CD8-positive, alpha-beta memory T cell (primary cell): Measurements from ENCODE around the gene WDR62. TPM values are rescaled to one million over a fixed set of nuclear protein-coding genes. Genes with fewer than 3 reads are reported as not detected.
A peak's percentile ranks its signal among the peaks of the same experiment; 100 is the strongest.

ENCODE experiments used
- CTCF ChIA-PET: fragments of 350-600 bp; sonication (Branson Sonifier 250); formaldehyde crosslinking; loops from one replicate; lab custom pipeline; 2021; ENCODE audit warnings: antibody characterized with exemption; lab: Charles Lee
- POLR2A ChIA-PET: fragments of 350-600 bp; sonication (Branson Sonifier 250); formaldehyde crosslinking; loops from one replicate; lab custom pipeline; 2021; ENCODE audit warnings: antibody characterized with exemption; lab: Charles Lee
- DNase-seq, 5 donors: peaks; one replicate each; pipeline versions ENCODE4 v3.0.0 to v3.0.0-alpha.2; 2020 to 2022; ENCODE audit warnings: mixed read lengths in 1 of 5
- H3K27ac ChIP-seq: one replicate; pipeline ENCODE4 v1.7.0; 2013; ENCODE audit warnings: low read depth, mild to moderate bottlenecking, low read length, moderate library complexity
- H3K27me3 ChIP-seq: 2 replicates; pipeline ENCODE4 v1.7.0; 2013; ENCODE audit warnings: low read length, mild to moderate bottlenecking; ENCODE audit not compliant: insufficient read depth, poor library complexity, severe bottlenecking
- H3K36me3 ChIP-seq: 2 replicates; pipeline ENCODE4 v1.7.0; 2013; ENCODE audit warnings: mild to moderate bottlenecking, low read length, moderate library complexity; ENCODE audit not compliant: insufficient read depth
- H3K4me1 ChIP-seq: 2 replicates; pipeline ENCODE4 v1.7.0; 2013; ENCODE audit warnings: mild to moderate bottlenecking, low read length, moderate library complexity; ENCODE audit not compliant: insufficient read depth
- H3K4me3 ChIP-seq: 2 replicates; pipeline ENCODE4 v1.7.0; 2013; ENCODE audit warnings: mild to moderate bottlenecking, low read length
- H3K9me3 ChIP-seq: 2 replicates; pipeline ENCODE4 v1.7.0; 2013; ENCODE audit warnings: mild to moderate bottlenecking, low read length
- H3K27ac Mint-ChIP-seq, 8 donors: one replicate each; pipeline ENCODE4 v1.8.0; 2020 to 2021; ENCODE audit warnings: mixed read lengths in 8 of 8, mild to moderate bottlenecking in 6 of 8, inconsistent platforms in 3 of 8, moderate library complexity in 3 of 8
- H3K27me3 Mint-ChIP-seq, 2 donors: one replicate each; pipeline ENCODE4 v1.8.0; 2020 to 2021; ENCODE audit warnings: mixed read lengths in 2 of 2, mild to moderate bottlenecking in 1 of 2, moderate library complexity in 1 of 2
- H3K36me3 Mint-ChIP-seq, 3 donors: one replicate each; pipeline ENCODE4 v1.8.0; 2020 to 2021; ENCODE audit warnings: mixed read lengths in 3 of 3, inconsistent platforms in 1 of 3, mild to moderate bottlenecking in 1 of 3
- H3K4me1 Mint-ChIP-seq, 3 donors: one replicate each; pipeline ENCODE4 v1.8.0; 2020 to 2021; ENCODE audit warnings: mixed read lengths in 3 of 3, inconsistent platforms in 1 of 3, mild to moderate bottlenecking in 1 of 3
- H3K4me3 Mint-ChIP-seq, 7 donors: one replicate each; pipeline ENCODE4 v1.8.0; 2020 to 2021; ENCODE audit warnings: mixed read lengths in 7 of 7, mild to moderate bottlenecking in 6 of 7, moderate library complexity in 4 of 7, inconsistent platforms in 2 of 7
- H3K9me3 Mint-ChIP-seq, 5 donors: one replicate each; pipeline ENCODE4 v1.8.0; 2020 to 2022; ENCODE audit warnings: mixed read lengths in 5 of 5, mild to moderate bottlenecking in 3 of 5, moderate library complexity in 2 of 5, inconsistent platforms in 1 of 5
- polyA plus RNA-seq: library from polyadenylated mRNA; unstranded; fragments of 300-500 nt; fragmentation: Illumina TruSeq; gene quantifications from one replicate; pipeline ENCODE4 v1.2.3, GENCODE V29; 2021
- total RNA-seq, 2 experiments: library from RNA; stranded (reverse); gene quantifications; one replicate each; pipeline ENCODE4 v1.2.3, GENCODE V29; 2021

Gene WDR62
- total and polyA plus RNA-seq, 3 experiments from 2014 or later: 0.37 to 15.8 (median 15.7) TPM

GRCh38 chr19:36072081-36072480 lies 17.4 kb downstream of the WDR62 start:
- Mint-ChIP-seq H3K27me3 (no peaks in the 10 kb centered on the region), H3K4me3 (no peak overlapping the region), H3K4me1 (no peaks in the 10 kb centered on the region), H3K27ac (peak overlapping the region in 2 of 8 donors; percentile 7 to 74), H3K36me3 (peaks cover 0 to 4% (median 2%) of the 10 kb centered on the region in 3 donors), H3K9me3 (no peaks in the 10 kb centered on the region)
- Histone ChIP-seq H3K4me1 (no peaks in the 10 kb centered on the region), H3K4me3 (no peak overlapping the region), H3K27me3 (no peaks in the 10 kb centered on the region), H3K9me3 (no peaks in the 10 kb centered on the region), H3K27ac (no peak overlapping the region), H3K36me3 (no peaks in the 10 kb centered on the region)
- CTCF ChIA-PET: no interaction called here
- DNase-seq: no peak
- POLR2A ChIA-PET: no interaction called here

DNA sequence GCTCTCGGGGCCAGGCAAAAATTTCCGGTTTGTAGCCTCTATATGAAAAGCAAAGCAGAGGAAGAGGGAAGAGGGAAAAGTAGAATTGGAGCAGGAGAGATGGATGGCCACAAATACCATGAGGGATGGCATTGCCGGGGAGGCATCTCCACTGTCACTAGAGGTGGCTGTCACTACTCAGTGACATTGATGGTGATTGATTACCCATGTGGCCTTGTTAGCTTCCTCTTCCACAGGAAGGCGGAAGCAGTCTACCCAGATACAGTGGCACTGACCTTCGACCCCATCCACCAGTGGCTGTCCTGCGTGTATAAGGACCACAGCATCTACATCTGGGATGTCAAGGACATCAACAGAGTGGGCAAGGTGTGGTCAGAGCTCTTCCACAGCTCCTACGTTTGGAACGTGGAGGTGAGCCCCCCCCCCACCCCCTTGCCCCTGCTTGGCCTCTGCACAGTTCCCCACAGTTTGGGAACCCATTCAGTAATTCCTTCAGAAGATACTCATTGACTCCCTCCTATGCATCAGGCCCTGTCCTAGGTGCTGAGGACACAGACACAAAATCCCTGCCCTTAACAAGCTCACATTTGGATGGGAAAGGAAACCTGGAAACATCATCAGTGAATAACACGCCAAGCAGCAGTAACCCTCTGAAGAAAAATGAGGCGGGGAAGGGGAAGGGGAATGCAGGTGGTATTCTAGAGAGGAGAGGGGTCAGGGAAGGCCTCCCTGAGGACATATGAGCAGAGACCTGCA lies 18.6 kb downstream of the WDR62 start:
- H3K36me3 Mint-ChIP-seq: peaks cover 0 to 2% (median 2%) of the 10 kb centered on the region in 3 donors
- POLR2A ChIA-PET: no interaction called here

DNA sequence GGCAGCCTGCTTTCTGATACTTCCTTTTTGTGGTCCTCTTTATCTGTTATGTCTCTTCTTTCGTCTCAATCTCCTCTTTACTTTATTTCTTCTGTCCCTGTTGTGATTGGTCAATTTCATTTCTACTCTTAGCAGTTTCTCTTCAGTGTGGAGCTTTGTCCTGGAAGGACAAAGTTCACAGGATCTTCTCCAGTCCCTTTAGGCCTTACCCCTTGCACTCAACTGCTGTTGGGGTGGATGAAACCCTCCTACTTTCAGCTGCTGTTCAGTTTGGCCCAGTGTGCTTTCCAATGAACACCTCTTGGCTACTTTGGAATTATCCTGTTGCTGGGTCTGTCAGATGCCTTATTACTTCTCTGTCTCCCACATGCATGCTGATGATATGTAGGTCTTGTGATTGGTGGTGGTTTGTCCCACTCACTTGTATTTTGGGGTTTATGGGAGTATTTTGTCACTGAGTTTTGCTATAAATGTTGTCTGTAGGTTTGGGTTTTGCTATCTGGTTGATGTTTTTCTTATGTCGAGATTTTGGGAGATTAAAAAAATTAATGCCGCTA lies 24.8 kb downstream of the WDR62 start:
- DNase-seq: no peak
- no peaks in the 10 kb centered on the region for H3K4me1 ChIP-seq
- ChIA-PET CTCF (no interaction called here), POLR2A (no interaction called here)
- no peaks in the 10 kb centered on the region for H3K9me3 ChIP-seq
- Mint-ChIP-seq H3K27ac (peak overlapping the region in 2 of 8 donors; percentile 27 to 66), H3K36me3 (peaks cover 0 to 5% (median 3%) of the 10 kb centered on the region in 3 donors), H3K27me3 (no peaks in the 10 kb centered on the region), H3K4me3 (no peak overlapping the region), H3K4me1 (no peaks in the 10 kb centered on the region), H3K9me3 (no peaks in the 10 kb centered on the region)
- no peak overlapping the region for H3K4me3 ChIP-seq
- H3K36me3 ChIP-seq: no peaks in the 10 kb centered on the region
- no peaks in the 10 kb centered on the region for H3K27me3 ChIP-seq
- H3K27ac ChIP-seq: no peak overlapping the region

More for the DNA sequence above, 18.6 kb downstream of the WDR62 start:
- Histone ChIP-seq H3K27ac (no peak overlapping the region), H3K27me3 (no peaks in the 10 kb centered on the region), H3K4me3 (no peak overlapping the region), H3K4me1 (no peaks in the 10 kb centered on the region), H3K36me3 (no peaks in the 10 kb centered on the region), H3K9me3 (no peaks in the 10 kb centered on the region)
- no peaks in the 10 kb centered on the region for H3K27me3 Mint-ChIP-seq
- no peaks in the 10 kb centered on the region for H3K9me3 Mint-ChIP-seq
- H3K27ac Mint-ChIP-seq: peak overlapping the region in 1 of 8 donors; percentile 46
- CTCF ChIA-PET: no interaction called here
- no peak for DNase-seq
- H3K4me3 Mint-ChIP-seq: no peak overlapping the region
- H3K4me1 Mint-ChIP-seq: no peaks in the 10 kb centered on the region

GRCh38 chr19:36081385-36081784 lies 26.7 kb downstream of the WDR62 start:
- no peaks in the 10 kb centered on the region for H3K27me3 ChIP-seq
- H3K27me3 Mint-ChIP-seq: no peaks in the 10 kb centered on the region
- H3K4me1 Mint-ChIP-seq: no peaks in the 10 kb centered on the region
- peaks cover 0 to 5% (median 3%) of the 10 kb centered on the region in 3 donors for H3K36me3 Mint-ChIP-seq
- CTCF ChIA-PET: no interaction called here
- H3K4me3 ChIP-seq: no peak overlapping the region
- H3K4me1 ChIP-seq: no peaks in the 10 kb centered on the region
- H3K27ac ChIP-seq: no peak overlapping the region
- POLR2A ChIA-PET: no interaction called here
- H3K9me3 Mint-ChIP-seq: no peaks in the 10 kb centered on the region
- no peak overlapping the region for H3K4me3 Mint-ChIP-seq
- DNase-seq: no peak
- H3K9me3 ChIP-seq: no peaks in the 10 kb centered on the region
- no peak overlapping the region for H3K27ac Mint-ChIP-seq
- H3K36me3 ChIP-seq: no peaks in the 10 kb centered on the region

GRCh38 chr19:36081894-36082293 lies 27.2 kb downstream of the WDR62 start:
- POLR2A ChIA-PET: no interaction called here
- Histone ChIP-seq H3K4me3 (no peak overlapping the region), H3K27me3 (no peaks in the 10 kb centered on the region), H3K9me3 (no peaks in the 10 kb centered on the region), H3K36me3 (no peaks in the 10 kb centered on the region), H3K4me1 (no peaks in the 10 kb centered on the region), H3K27ac (no peak overlapping the region)
- no peak overlapping the region for H3K27ac Mint-ChIP-seq
- no peak for DNase-seq
- no peaks in the 10 kb centered on the region for H3K27me3 Mint-ChIP-seq
- no peaks in the 10 kb centered on the region for H3K4me1 Mint-ChIP-seq
- H3K4me3 Mint-ChIP-seq: no peak overlapping the region
- H3K36me3 Mint-ChIP-seq: peaks cover 0 to 5% (median 3%) of the 10 kb centered on the region in 3 donors
- no peaks in the 10 kb centered on the region for H3K9me3 Mint-ChIP-seq
- CTCF ChIA-PET: no interaction called here

DNA sequence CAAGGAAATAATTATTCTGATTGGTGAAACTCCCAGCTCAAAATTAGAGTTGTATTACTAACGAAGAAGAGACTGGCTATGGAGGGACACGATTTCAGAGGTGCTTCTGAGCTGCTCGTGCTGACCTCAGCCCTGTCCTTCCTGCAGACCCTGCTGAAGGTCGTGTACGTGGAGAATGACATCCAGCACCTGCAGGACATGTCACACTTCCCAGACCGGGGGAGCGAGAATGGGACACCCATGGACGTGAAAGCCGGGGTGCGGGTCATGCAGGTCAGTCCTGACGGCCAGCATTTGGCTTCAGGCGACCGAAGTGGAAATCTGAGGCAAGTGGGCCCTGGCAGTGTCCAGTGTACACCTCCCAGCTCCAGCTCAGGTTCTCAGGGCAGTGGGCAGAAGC lies 28.2 kb downstream of the WDR62 start:
- Histone ChIP-seq H3K4me1 (no peaks in the 10 kb centered on the region), H3K9me3 (no peaks in the 10 kb centered on the region), H3K27ac (no peak overlapping the region), H3K27me3 (no peaks in the 10 kb centered on the region), H3K4me3 (no peak overlapping the region), H3K36me3 (no peaks in the 10 kb centered on the region)
- H3K4me1 Mint-ChIP-seq: no peaks in the 10 kb centered on the region
- no peaks in the 10 kb centered on the region for H3K9me3 Mint-ChIP-seq
- no peaks in the 10 kb centered on the region for H3K27me3 Mint-ChIP-seq
- H3K27ac Mint-ChIP-seq: no peak overlapping the region
- ChIA-PET POLR2A (no interaction called here), CTCF (no interaction called here)
- peaks cover 0 to 5% (median 3%) of the 10 kb centered on the region in 3 donors for H3K36me3 Mint-ChIP-seq
- H3K4me3 Mint-ChIP-seq: no peak overlapping the region
- no peak for DNase-seq

- Histone ChIP-seq H3K4me1 (no peaks in the 10 kb centered on the region), H3K36me3 (no peaks in the 10 kb centered on the region), H3K27ac (no peak overlapping the region), H3K4me3 (no peak overlapping the region), H3K9me3 (no peaks in the 10 kb centered on the region), H3K27me3 (no peaks in the 10 kb centered on the region)
- H3K36me3 Mint-ChIP-seq: peaks cover 0 to 5% (median 3%) of the 10 kb centered on the region in 3 donors
- POLR2A ChIA-PET: no interaction called here
- no peaks in the 10 kb centered on the region for H3K9me3 Mint-ChIP-seq
- H3K27me3 Mint-ChIP-seq: no peaks in the 10 kb centered on the region
- H3K4me3 Mint-ChIP-seq: no peak overlapping the region
- peak overlapping the region in 1 of 8 donors; percentile 17 for H3K27ac Mint-ChIP-seq
- DNase-seq: no peak
- no peaks in the 10 kb centered on the region for H3K4me1 Mint-ChIP-seq
- CTCF ChIA-PET: no interaction called here
Observed at GRCh38 chr19:36084231-36085009, 29.7 kb downstream of the WDR62 start.

- no peak for DNase-seq
Observed at GRCh38 chr19:36086326-36086725, 31.6 kb downstream of the WDR62 start.

More at GRCh38 chr19:36086326-36086725, 31.6 kb downstream of the WDR62 start:
- H3K4me3 Mint-ChIP-seq: no peak overlapping the region
- Histone ChIP-seq H3K27ac (no peak overlapping the region), H3K4me3 (no peak overlapping the region), H3K9me3 (no peaks in the 10 kb centered on the region), H3K36me3 (no peaks in the 10 kb centered on the region), H3K4me1 (no peaks in the 10 kb centered on the region), H3K27me3 (no peaks in the 10 kb centered on the region)
- no peaks in the 10 kb centered on the region for H3K27me3 Mint-ChIP-seq
- no peaks in the 10 kb centered on the region for H3K9me3 Mint-ChIP-seq
- ChIA-PET POLR2A (no interaction called here), CTCF (no interaction called here)
- H3K36me3 Mint-ChIP-seq: peaks cover 0 to 5% (median 0%) of the 10 kb centered on the region in 3 donors
- H3K4me1 Mint-ChIP-seq: no peaks in the 10 kb centered on the region
- no peak overlapping the region for H3K27ac Mint-ChIP-seq
